Activated CD4-positive, alpha-beta T cell treated with anti-CD3 and anti-CD28 coated beads, Interleukin-2, amount 50 U/mL, for 24 hours (primary cell): ENCODE measurements around the gene P4HB.

Experiments
- DNase-seq, 2 donors: peaks; one replicate each; pipeline ENCODE4 v3.0.0-alpha.2; 2020; ENCODE audit warnings: low read depth in 1 of 2, low spot score in 1 of 2

The P4HB gene

DNA sequence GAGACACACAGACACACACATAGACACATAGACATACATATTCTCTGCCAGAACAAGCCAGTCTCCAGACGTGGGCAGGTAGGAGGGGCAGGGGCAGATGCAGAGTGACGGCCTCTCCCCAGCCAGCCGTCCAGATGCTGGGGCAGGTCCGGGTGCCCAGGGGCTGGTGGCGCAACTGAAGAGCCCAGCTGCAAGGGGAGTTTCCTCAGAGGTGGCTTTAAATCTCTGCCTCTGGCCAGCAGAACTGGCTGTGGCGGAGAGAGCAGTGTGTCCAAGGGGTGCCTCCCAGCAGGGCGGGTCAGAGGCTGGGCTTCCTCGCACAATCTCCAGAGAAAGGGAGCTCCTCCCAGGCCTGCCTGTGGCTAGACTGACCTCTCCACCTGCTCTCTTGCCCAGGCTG lies 65.8 kb downstream of the P4HB start:
- no peak for DNase-seq

DNA sequence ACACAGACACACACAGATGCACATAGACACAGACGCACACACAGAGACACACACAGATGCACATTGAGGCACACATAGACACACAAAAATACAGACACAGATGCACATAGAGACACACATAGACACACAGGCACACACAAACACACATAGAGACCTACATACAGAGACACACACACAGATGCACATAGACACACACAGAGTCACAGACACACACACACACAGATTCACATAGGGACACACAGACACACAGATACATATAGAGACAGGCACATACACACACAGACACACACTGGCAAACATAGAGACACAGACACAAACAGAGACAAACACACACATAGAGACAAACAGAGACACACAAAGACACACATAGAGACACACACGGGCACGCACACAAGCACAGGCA lies 66.3 kb downstream of the P4HB start:
- no peak for DNase-seq
